Measurements from ENCODE around the gene YWHAE.

YWHAE gene

GRCh38 chr17:1301546-1301945, 98.5 kb downstream of the YWHAE start:
- no peak overlapping the region for H3K4me3 ChIP-seq (ENCODE audit: low read length in 2 of 2)
- no CpG with 5 or more reads among the region's 14 CpGs for WGBS, 2 donors (ENCODE audit: extremely low coverage in 2 of 2, insufficient read length in 2 of 2, insufficient replicate concordance in 1 of 2)

GRCh38 chr17:1300371-1300905, 99.6 kb downstream of the YWHAE start:
- H3K27ac ChIP-seq (replicated peaks; ENCODE audit: low read length) = no peak overlapping the region
- no peak overlapping the region for H3K23ac ChIP-seq (ENCODE audit: low read depth, low read length, poor library complexity)
- no CpG with 5 or more reads among the region's 17 CpGs for WGBS, 2 donors (ENCODE audit: extremely low coverage in 2 of 2, insufficient read length in 2 of 2, insufficient replicate concordance in 1 of 2)
- no peak overlapping the region for H3K4me2 ChIP-seq (ENCODE audit: insufficient read depth, low read length, poor library complexity, severe bottlenecking)
- peak overlapping the region; percentile 50 for H2BK15ac ChIP-seq (ENCODE audit: low read length)
- no peak overlapping the region for H2AFZ ChIP-seq (ENCODE audit: low read length)
- no peak overlapping the region for H4K8ac ChIP-seq (ENCODE audit: low read depth, low read length)
- H3K4me3 ChIP-seq (ENCODE audit: low read length in 2 of 2) = no peak overlapping the region
- H2BK120ac ChIP-seq (ENCODE audit: low read depth, low read length) = no peak overlapping the region
- H3K9ac ChIP-seq (ENCODE audit: low read depth, low read length, poor library complexity) = no peak overlapping the region
- H3K79me1 ChIP-seq (ENCODE audit: low read depth, low read length) = no peaks in the 10 kb centered on the region
- no peak overlapping the region for H3K14ac ChIP-seq (ENCODE audit: low read length)
- no peaks in the 10 kb centered on the region for H3K9me3 ChIP-seq (replicated peaks in 1 of 2; ENCODE audit: control insufficient read depth in 2 of 2, insufficient read depth in 1 of 2, low read depth in 1 of 2, low read length in 2 of 2)
- peaks cover 13 to 36% of the 10 kb centered on the region in 2 donors for H3K4me1 ChIP-seq (ENCODE audit: control insufficient read depth in 2 of 2, insufficient read depth in 1 of 2, low read depth in 1 of 2, low read length in 2 of 2)
- H2BK5ac ChIP-seq (ENCODE audit: low read length) = peak overlapping the region; percentile 30
- DNase-seq (ENCODE audit: low spot score) = no peak
- H3K36me3 ChIP-seq (replicated peaks in 1 of 2; ENCODE audit: control insufficient read depth in 2 of 2, insufficient read depth in 2 of 2, low read length in 2 of 2) = no peaks in the 10 kb centered on the region
- H3K27me3 ChIP-seq (ENCODE audit: control insufficient read depth in 3 of 3, insufficient read depth in 3 of 3, low read depth in 1 of 3, low read length in 3 of 3) = peaks cover 0 to 3% (median 0%) of the 10 kb centered on the region in 3 experiments
- no peak overlapping the region for H4K91ac ChIP-seq (ENCODE audit: low read depth, low read length, poor library complexity)
- peak overlapping the region; percentile 8 for H2AK5ac ChIP-seq (ENCODE audit: low read depth, low read length)
- peak overlapping the region; percentile 64 for H2BK12ac ChIP-seq (ENCODE audit: low read length)
- no peak overlapping the region for H3K4ac ChIP-seq (ENCODE audit: low read length)
- peak overlapping the region; percentile 11 for H3K18ac ChIP-seq (ENCODE audit: low read length)

More at GRCh38 chr17:1301546-1301945, 98.5 kb downstream of the YWHAE start:
- Histone ChIP-seq H3K36me3 (replicated peaks in 1 of 2; ENCODE audit: control insufficient read depth in 2 of 2, insufficient read depth in 2 of 2, low read length in 2 of 2) (no peaks in the 10 kb centered on the region), H3K4me1 (ENCODE audit: control insufficient read depth in 2 of 2, insufficient read depth in 1 of 2, low read depth in 1 of 2, low read length in 2 of 2) (peaks cover 13 to 39% of the 10 kb centered on the region in 2 donors), H3K27ac (replicated peaks; ENCODE audit: low read length) (no peak overlapping the region), H3K79me1 (ENCODE audit: low read depth, low read length) (no peaks in the 10 kb centered on the region), H3K23ac (ENCODE audit: low read depth, low read length, poor library complexity) (no peak overlapping the region), H3K18ac (ENCODE audit: low read length) (no peak overlapping the region), H3K9ac (ENCODE audit: low read depth, low read length, poor library complexity) (no peak overlapping the region), H3K4ac (ENCODE audit: low read length) (no peak overlapping the region), H3K27me3 (ENCODE audit: control insufficient read depth in 3 of 3, insufficient read depth in 3 of 3, low read depth in 1 of 3, low read length in 3 of 3) (peaks cover 0 to 3% (median 0%) of the 10 kb centered on the region in 3 experiments), H2AFZ (ENCODE audit: low read length) (no peak overlapping the region), H2AK5ac (ENCODE audit: low read depth, low read length) (no peak overlapping the region), H2BK120ac (ENCODE audit: low read depth, low read length) (no peak overlapping the region), H2BK12ac (ENCODE audit: low read length) (no peak overlapping the region), H4K91ac (ENCODE audit: low read depth, low read length, poor library complexity) (no peak overlapping the region), H2BK15ac (ENCODE audit: low read length) (no peak overlapping the region), H3K9me3 (replicated peaks in 1 of 2; ENCODE audit: control insufficient read depth in 2 of 2, insufficient read depth in 1 of 2, low read depth in 1 of 2, low read length in 2 of 2) (no peaks in the 10 kb centered on the region), H3K14ac (ENCODE audit: low read length) (no peak overlapping the region), H2BK5ac (ENCODE audit: low read length) (no peak overlapping the region), H3K4me2 (ENCODE audit: insufficient read depth, low read length, poor library complexity, severe bottlenecking) (no peak overlapping the region), H4K8ac (ENCODE audit: low read depth, low read length) (no peak overlapping the region)
- no peak for DNase-seq (ENCODE audit: low spot score)

- H3K14ac ChIP-seq (ENCODE audit: low read length) = peak overlapping the region; percentile 65
- no peaks in the 10 kb centered on the region for H3K79me1 ChIP-seq (ENCODE audit: low read depth, low read length)
- no peak overlapping the region for H3K9ac ChIP-seq (ENCODE audit: low read depth, low read length, poor library complexity)
- H3K36me3 ChIP-seq (replicated peaks in 1 of 2; ENCODE audit: control insufficient read depth in 2 of 2, insufficient read depth in 2 of 2, low read length in 2 of 2) = no peaks in the 10 kb centered on the region
- peak overlapping the region; percentile 91 for H2BK5ac ChIP-seq (ENCODE audit: low read length)
- no peak overlapping the region for H3K4me2 ChIP-seq (ENCODE audit: insufficient read depth, low read length, poor library complexity, severe bottlenecking)
- DNase-seq (ENCODE audit: low spot score) = no peak
- no CpG with 5 or more reads among the region's 22 CpGs for WGBS, 2 donors (ENCODE audit: extremely low coverage in 2 of 2, insufficient read length in 2 of 2, insufficient replicate concordance in 1 of 2)
- H2AFZ ChIP-seq (ENCODE audit: low read length) = peak overlapping the region; percentile 66
- peaks cover 9 to 30% of the 10 kb centered on the region in 2 donors for H3K4me1 ChIP-seq (ENCODE audit: control insufficient read depth in 2 of 2, insufficient read depth in 1 of 2, low read depth in 1 of 2, low read length in 2 of 2)
- no peak overlapping the region for H3K4ac ChIP-seq (ENCODE audit: low read length)
- no peak overlapping the region for H4K8ac ChIP-seq (ENCODE audit: low read depth, low read length)
- peak overlapping the region; percentile 91 for H2AK5ac ChIP-seq (ENCODE audit: low read depth, low read length)
- no peak overlapping the region for H4K91ac ChIP-seq (ENCODE audit: low read depth, low read length, poor library complexity)
- H3K23ac ChIP-seq (ENCODE audit: low read depth, low read length, poor library complexity) = peak overlapping the region; percentile 8
- no peak overlapping the region for H3K4me3 ChIP-seq (ENCODE audit: low read length in 2 of 2)
- no peak overlapping the region for H3K27ac ChIP-seq (replicated peaks; ENCODE audit: low read length)
- peak overlapping the region; percentile 12 for H2BK120ac ChIP-seq (ENCODE audit: low read depth, low read length)
- peak overlapping the region; percentile 82 for H3K18ac ChIP-seq (ENCODE audit: low read length)
- peak overlapping the region; percentile 78 for H2BK15ac ChIP-seq (ENCODE audit: low read length)
- no peaks in the 10 kb centered on the region for H3K9me3 ChIP-seq (replicated peaks in 1 of 2; ENCODE audit: control insufficient read depth in 2 of 2, insufficient read depth in 1 of 2, low read depth in 1 of 2, low read length in 2 of 2)
- H2BK12ac ChIP-seq (ENCODE audit: low read length) = peak overlapping the region; percentile 59
- peaks cover 0 to 3% (median 0%) of the 10 kb centered on the region in 3 experiments for H3K27me3 ChIP-seq (ENCODE audit: control insufficient read depth in 3 of 3, insufficient read depth in 3 of 3, low read depth in 1 of 3, low read length in 3 of 3)
Measured at GRCh38 chr17:1299552-1300370, 100.3 kb downstream of the YWHAE start.

GRCh38 chr17:1298606-1299005, 101.4 kb downstream of the YWHAE start:
- no peak for DNase-seq (ENCODE audit: low spot score)
- no peak overlapping the region for H3K23ac ChIP-seq (ENCODE audit: low read depth, low read length, poor library complexity)
- no CpG with 5 or more reads among the region's 24 CpGs for WGBS, 2 donors (ENCODE audit: extremely low coverage in 2 of 2, insufficient read length in 2 of 2, insufficient replicate concordance in 1 of 2)

More at GRCh38 chr17:1298606-1299005, 101.4 kb downstream of the YWHAE start:
- H3K27ac ChIP-seq (replicated peaks; ENCODE audit: low read length) = no peak overlapping the region
- no peak overlapping the region for H3K4ac ChIP-seq (ENCODE audit: low read length)
- H2BK5ac ChIP-seq (ENCODE audit: low read length) = no peak overlapping the region
- H3K18ac ChIP-seq (ENCODE audit: low read length) = peak overlapping the region; percentile 96
- no peak overlapping the region for H3K4me3 ChIP-seq (ENCODE audit: low read length in 2 of 2)
- no peaks in the 10 kb centered on the region for H3K79me1 ChIP-seq (ENCODE audit: low read depth, low read length)
- H2BK120ac ChIP-seq (ENCODE audit: low read depth, low read length) = no peak overlapping the region
- peaks cover 9 to 36% of the 10 kb centered on the region in 2 donors for H3K4me1 ChIP-seq (ENCODE audit: control insufficient read depth in 2 of 2, insufficient read depth in 1 of 2, low read depth in 1 of 2, low read length in 2 of 2)
- H4K8ac ChIP-seq (ENCODE audit: low read depth, low read length) = no peak overlapping the region
- H2AK5ac ChIP-seq (ENCODE audit: low read depth, low read length) = peak overlapping the region; percentile 91
- H3K36me3 ChIP-seq (replicated peaks in 1 of 2; ENCODE audit: control insufficient read depth in 2 of 2, insufficient read depth in 2 of 2, low read length in 2 of 2) = no peaks in the 10 kb centered on the region
- peaks cover 0 to 3% (median 0%) of the 10 kb centered on the region in 3 experiments for H3K27me3 ChIP-seq (ENCODE audit: control insufficient read depth in 3 of 3, insufficient read depth in 3 of 3, low read depth in 1 of 3, low read length in 3 of 3)
- no peak overlapping the region for H3K9ac ChIP-seq (ENCODE audit: low read depth, low read length, poor library complexity)
- H2BK12ac ChIP-seq (ENCODE audit: low read length) = no peak overlapping the region
- H2AFZ ChIP-seq (ENCODE audit: low read length) = peak overlapping the region; percentile 79
- H3K4me2 ChIP-seq (ENCODE audit: insufficient read depth, low read length, poor library complexity, severe bottlenecking) = no peak overlapping the region
- H4K91ac ChIP-seq (ENCODE audit: low read depth, low read length, poor library complexity) = no peak overlapping the region
- peak overlapping the region; percentile 12 for H3K14ac ChIP-seq (ENCODE audit: low read length)
- H2BK15ac ChIP-seq (ENCODE audit: low read length) = no peak overlapping the region
- no peaks in the 10 kb centered on the region for H3K9me3 ChIP-seq (replicated peaks in 1 of 2; ENCODE audit: control insufficient read depth in 2 of 2, insufficient read depth in 1 of 2, low read depth in 1 of 2, low read length in 2 of 2)

All from neuronal stem cell (in vitro differentiated cells).